ENCODE data around the gene BLOC1S1. TPM values are rescaled to one million over a fixed set of nuclear protein-coding genes. Genes with fewer than 3 reads are reported as not detected.

BLOC1S1 gene
- total and polyA plus RNA-seq, 2 of the 4 experiments (the other 2 are of a cell fraction): 128 to 285 TPM

DNA sequence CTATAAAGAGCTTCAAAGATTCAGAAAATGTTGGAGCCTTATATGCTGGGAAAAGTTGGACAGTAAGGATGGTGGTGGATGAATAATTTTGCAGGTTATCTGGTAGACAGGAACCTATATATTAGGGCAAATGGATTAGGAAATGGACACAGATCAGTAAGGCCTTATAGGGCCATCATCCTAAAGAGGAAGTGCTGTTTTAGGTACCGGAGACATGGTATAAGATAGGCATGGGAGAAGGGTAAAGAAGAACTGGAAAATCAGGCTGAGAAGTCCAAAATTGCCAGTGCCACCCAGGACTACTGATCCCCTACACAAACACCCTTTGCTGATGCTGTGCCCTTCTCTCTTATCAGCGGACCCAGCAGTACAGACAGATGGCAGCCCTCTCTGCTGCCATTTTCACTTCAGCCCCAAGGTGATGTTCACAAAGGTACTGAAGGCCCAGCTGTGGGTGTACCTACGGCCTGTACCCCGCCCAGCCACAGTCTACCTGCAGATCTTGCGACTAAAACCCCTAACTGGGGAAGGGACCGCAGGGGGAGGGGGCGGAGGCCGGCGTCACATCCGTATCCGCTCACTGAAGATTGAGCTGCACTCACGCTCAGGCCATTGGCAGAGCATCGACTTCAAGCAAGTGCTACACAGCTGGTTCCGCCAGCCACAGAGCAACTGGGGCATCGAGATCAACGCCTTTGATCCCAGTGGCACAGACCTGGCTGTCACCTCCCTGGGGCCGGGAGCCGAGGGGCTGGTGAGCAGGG is 32.6 kb downstream of the BLOC1S1 start:
- Histone ChIP-seq H4K5ac (ENCODE audit: low read depth, low read length) (no peak overlapping the region), H3K36me3 (ENCODE audit: control insufficient read depth, insufficient read depth, low read length) (peaks cover 36% of the 10 kb centered on the region), H2BK20ac (ENCODE audit: low read depth, low read length) (no peak overlapping the region), H3K4me3 (ENCODE audit: insufficient read depth, low read depth, low read length) (no peak overlapping the region), H3K23ac (ENCODE audit: low read depth, low read length) (no peak overlapping the region), H2BK5ac (ENCODE audit: low read depth, low read length, poor library complexity, severe bottlenecking) (no peak overlapping the region), H3K56ac (ENCODE audit: extremely low read depth, insufficient read depth, low read length) (no peak overlapping the region), H2AK9ac (replicated peaks; ENCODE audit: low read depth, low read length, poor library complexity) (no peak overlapping the region), H3K18ac (ENCODE audit: low read depth, low read length) (no peak overlapping the region), H3K9me1 (ENCODE audit: insufficient read depth, low read length) (peaks cover 14% of the 10 kb centered on the region), H4K91ac (ENCODE audit: insufficient read depth, low read depth, low read length) (no peak overlapping the region), H2AFZ (replicated peaks; ENCODE audit: low read length, poor library complexity) (no peak overlapping the region), H2BK120ac (ENCODE audit: low read depth, low read length) (no peak overlapping the region), H4K20me1 (ENCODE audit: insufficient read depth, low read length) (peaks cover 7% of the 10 kb centered on the region), H3K4me2 (ENCODE audit: low read depth, low read length) (no peak overlapping the region), H3K79me1 (ENCODE audit: low read depth in 1 of 2, low read length in 2 of 2) (peaks cover 2 to 47% of the 10 kb centered on the region in 2 experiments; a peak in 3 of 4 replicates), H3K27ac (ENCODE audit: insufficient read depth, low read length) (no peak overlapping the region), H3K14ac (replicated peaks; ENCODE audit: low read depth, low read length) (no peak overlapping the region), H3K27me3 (ENCODE audit: control insufficient read depth, insufficient read depth, low read length) (no peaks in the 10 kb centered on the region), H3K4ac (ENCODE audit: low read depth, low read length) (no peak overlapping the region), H3K9ac (ENCODE audit: low read depth, low read length) (no peak overlapping the region), H3K4me1 (ENCODE audit: control insufficient read depth, insufficient read depth, low read length) (peaks cover 15% of the 10 kb centered on the region), H4K8ac (ENCODE audit: low read depth in 2 of 2, low read length in 2 of 2) (no peak overlapping the region), H2BK15ac (ENCODE audit: low read depth, low read length) (no peak overlapping the region), H3K9me3 (ENCODE audit: control insufficient read depth, insufficient read depth, low read length) (no peaks in the 10 kb centered on the region), H2AK5ac (ENCODE audit: low read depth, low read length) (no peak overlapping the region)
- DNase-seq (no peak), ATAC-seq (ENCODE audit: low read depth) (no peak)
- CTCF ChIA-PET: interaction anchor here (1.0 kb wide), 1 partner anchor 21 kb away, joined by 3 read pairs; no protein-coding TSS in a partner anchor
- WGBS, 2 experiments (ENCODE audit: extremely low coverage in 2 of 2, insufficient read length in 1 of 2): 85% methylated on average over 10 of the region's 18 CpGs; no CpG with 5 or more reads in 1 of the 2 experiments
- no TSS peak for BruUV-seq (replicated peaks)
- dilution Hi-C loops (cut with HindIII; ENCODE audit: low sequenced_read_pairs, unreplicated experiment): no loop called here
- POLR2A ChIA-PET (ENCODE audit: unreplicated experiment): no interaction called here
- in situ Hi-C loops (cut with MboI; ENCODE audit: low sequenced_read_pairs): no loop called here
- intact Hi-C loops (cut with micrococcal nuclease): no loop called here
- TF ChIP-seq MAFK (IDR thresholded peaks at IDR 0.05; ENCODE audit: low read depth, low read length) (no peak), RFX5 (IDR thresholded peaks at IDR 0.05; ENCODE audit: low read depth, low read length) (no peak), NFE2L2 (IDR thresholded peaks at IDR 0.05; ENCODE audit: low read depth, low read length) (no peak), CEBPB (IDR thresholded peaks at IDR 0.05; ENCODE audit: low read depth, low read length) (no peak), SMC3 (IDR thresholded peaks at IDR 0.05; ENCODE audit: low read depth, low read length) (no peak), MXI1 (IDR thresholded peaks at IDR 0.05; ENCODE audit: borderline replicate concordance, low read depth, low read length) (no peak), FOS (IDR thresholded peaks at IDR 0.05; ENCODE audit: low read depth, low read length) (no peak), USF2 (IDR thresholded peaks at IDR 0.05; ENCODE audit: low read depth, low read length) (no peak), MAZ (IDR thresholded peaks at IDR 0.05; ENCODE audit: borderline replicate concordance, low read depth, low read length) (no peak), POLR2A (IDR thresholded peaks at IDR 0.05; ENCODE audit: low read depth, low read length) (no peak), BHLHE40 (IDR thresholded peaks at IDR 0.05; ENCODE audit: low read depth, low read length) (no peak), RAD21 (IDR thresholded peaks at IDR 0.05; ENCODE audit: low read length) (no peak), CHD1 (IDR thresholded peaks at IDR 0.05; ENCODE audit: low read depth, low read length) (no peak)
- TF ChIP-seq, protein P1, sequence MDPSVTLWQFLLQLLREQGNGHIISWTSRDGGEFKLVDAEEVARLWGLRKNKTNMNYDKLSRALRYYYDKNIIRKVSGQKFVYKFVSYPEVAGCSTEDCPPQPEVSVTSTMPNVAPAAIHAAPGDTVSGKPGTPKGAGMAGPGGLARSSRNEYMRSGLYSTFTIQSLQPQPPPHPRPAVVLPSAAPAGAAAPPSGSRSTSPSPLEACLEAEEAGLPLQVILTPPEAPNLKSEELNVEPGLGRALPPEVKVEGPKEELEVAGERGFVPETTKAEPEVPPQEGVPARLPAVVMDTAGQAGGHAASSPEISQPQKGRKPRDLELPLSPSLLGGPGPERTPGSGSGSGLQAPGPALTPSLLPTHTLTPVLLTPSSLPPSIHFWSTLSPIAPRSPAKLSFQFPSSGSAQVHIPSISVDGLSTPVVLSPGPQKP (IDR thresholded peaks at IDR 0.05; ENCODE audit: borderline replicate concordance, low read depth, low read length): no peak
- TF ChIP-seq, protein P2, sequence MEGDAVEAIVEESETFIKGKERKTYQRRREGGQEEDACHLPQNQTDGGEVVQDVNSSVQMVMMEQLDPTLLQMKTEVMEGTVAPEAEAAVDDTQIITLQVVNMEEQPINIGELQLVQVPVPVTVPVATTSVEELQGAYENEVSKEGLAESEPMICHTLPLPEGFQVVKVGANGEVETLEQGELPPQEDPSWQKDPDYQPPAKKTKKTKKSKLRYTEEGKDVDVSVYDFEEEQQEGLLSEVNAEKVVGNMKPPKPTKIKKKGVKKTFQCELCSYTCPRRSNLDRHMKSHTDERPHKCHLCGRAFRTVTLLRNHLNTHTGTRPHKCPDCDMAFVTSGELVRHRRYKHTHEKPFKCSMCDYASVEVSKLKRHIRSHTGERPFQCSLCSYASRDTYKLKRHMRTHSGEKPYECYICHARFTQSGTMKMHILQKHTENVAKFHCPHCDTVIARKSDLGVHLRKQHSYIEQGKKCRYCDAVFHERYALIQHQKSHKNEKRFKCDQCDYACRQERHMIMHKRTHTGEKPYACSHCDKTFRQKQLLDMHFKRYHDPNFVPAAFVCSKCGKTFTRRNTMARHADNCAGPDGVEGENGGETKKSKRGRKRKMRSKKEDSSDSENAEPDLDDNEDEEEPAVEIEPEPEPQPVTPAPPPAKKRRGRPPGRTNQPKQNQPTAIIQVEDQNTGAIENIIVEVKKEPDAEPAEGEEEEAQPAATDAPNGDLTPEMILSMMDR (conservative IDR thresholded peaks at IDR 0.05; ENCODE audit: low read depth, low read length): no peak

Measured in IMR-90 (cell line).